ENCODE data around the gene GABRG3.

- TF ChIP-seq CTCF (IDR thresholded peaks at IDR 0.05) (no peak), POLR2A (IDR thresholded peaks at IDR 0.05) (no peak)
Measured at GRCh38 chr15:27137127-27137526, 166.1 kb downstream of the GABRG3 start.
